GM19035 (cell line): ENCODE measurements around the gene SCAI.
"Not testable (repeated sequence)": the region's sequence is repeated elsewhere in the genome, so short reads cannot be mapped to it uniquely, and the experiment has no call there.

ENCODE experiments used
- ATAC-seq: cut with Tn5 transposase; IDR thresholded peaks from one replicate; pipeline ENCODE4 v1.9.1; 2021; ENCODE audit not compliant: unreplicated experiment

The SCAI gene

GRCh38 chr9:125150349-125151245 lies 7.3 kb upstream of the SCAI start:
- ATAC-seq: no peak

GRCh38 chr9:125147401-125147951 lies 4.1 kb upstream of the SCAI start:
- no peak for ATAC-seq

GRCh38 chr9:125146247-125146646 lies 2.9 kb upstream of the SCAI start:
- ATAC-seq: no peak

- ATAC-seq: no peak
Observed at GRCh38 chr9:125145425-125145824, 2.1 kb upstream of the SCAI start.

GRCh38 chr9:125142560-125143376 lies 560 bp downstream of the SCAI start:
- ATAC-seq: peak; percentile 25

GRCh38 chr9:125141751-125142150 lies 1.6 kb downstream of the SCAI start:
- no peak for ATAC-seq

- no peak for ATAC-seq
Observed at GRCh38 chr9:125141251-125141650, 2.1 kb downstream of the SCAI start.

GRCh38 chr9:125140576-125140975 lies 2.8 kb downstream of the SCAI start:
- no peak for ATAC-seq

GRCh38 chr9:125137200-125137599 lies 6.1 kb downstream of the SCAI start:
- no peak for ATAC-seq

- ATAC-seq: no peak
Observed at GRCh38 chr9:125134976-125135375, 8.4 kb downstream of the SCAI start.

GRCh38 chr9:125133403-125134329 lies 9.7 kb downstream of the SCAI start:
- no peak for ATAC-seq

- no peak for ATAC-seq
Observed at GRCh38 chr9:125131778-125132177, 11.6 kb downstream of the SCAI start.

- ATAC-seq: peak; percentile 93
Observed at GRCh38 chr9:125126019-125126746, 17.1 kb downstream of the SCAI start.

GRCh38 chr9:125125523-125125922 lies 17.8 kb downstream of the SCAI start:
- ATAC-seq: no peak

GRCh38 chr9:125121146-125121545 lies 22.2 kb downstream of the SCAI start:
- no peak for ATAC-seq

GRCh38 chr9:125119643-125120286 lies 23.6 kb downstream of the SCAI start:
- no peak for ATAC-seq

GRCh38 chr9:125118696-125119095 lies 24.6 kb downstream of the SCAI start:
- ATAC-seq: not testable (repeated sequence)

GRCh38 chr9:125114503-125114902 lies 28.8 kb downstream of the SCAI start:
- not testable (repeated sequence) for ATAC-seq

- ATAC-seq: no peak
Observed at GRCh38 chr9:125110464-125110863, 32.9 kb downstream of the SCAI start.
